Measurements from ENCODE around the gene SULT4A1.
"Not testable (repeated sequence)": the region's sequence is repeated elsewhere in the genome, so short reads cannot be mapped to it uniquely, and the experiment has no call there.

Gene SULT4A1, protein sequence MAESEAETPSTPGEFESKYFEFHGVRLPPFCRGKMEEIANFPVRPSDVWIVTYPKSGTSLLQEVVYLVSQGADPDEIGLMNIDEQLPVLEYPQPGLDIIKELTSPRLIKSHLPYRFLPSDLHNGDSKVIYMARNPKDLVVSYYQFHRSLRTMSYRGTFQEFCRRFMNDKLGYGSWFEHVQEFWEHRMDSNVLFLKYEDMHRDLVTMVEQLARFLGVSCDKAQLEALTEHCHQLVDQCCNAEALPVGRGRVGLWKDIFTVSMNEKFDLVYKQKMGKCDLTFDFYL

GRCh38 chr22:43862074-43862881 lies at the start of gene SULT4A1:
Gene SULT4A1 (minus strand): TSS chr22:43862513. CDS start chr22:43862382, 131 bp downstream.
- DNase-seq: no peak

GRCh38 chr22:43911351-43911750 lies 49.0 kb upstream of the SULT4A1 start:
- DNase-seq: no peak

- no peak for DNase-seq
Observed at GRCh38 chr22:43910178-43910695, 47.9 kb upstream of the SULT4A1 start.

GRCh38 chr22:43909708-43910107 lies 47.4 kb upstream of the SULT4A1 start:
- no peak for DNase-seq

GRCh38 chr22:43905681-43906080 lies 43.4 kb upstream of the SULT4A1 start:
- no peak for DNase-seq

GRCh38 chr22:43904412-43904811 lies 42.1 kb upstream of the SULT4A1 start:
- not testable (repeated sequence) for DNase-seq

DNA sequence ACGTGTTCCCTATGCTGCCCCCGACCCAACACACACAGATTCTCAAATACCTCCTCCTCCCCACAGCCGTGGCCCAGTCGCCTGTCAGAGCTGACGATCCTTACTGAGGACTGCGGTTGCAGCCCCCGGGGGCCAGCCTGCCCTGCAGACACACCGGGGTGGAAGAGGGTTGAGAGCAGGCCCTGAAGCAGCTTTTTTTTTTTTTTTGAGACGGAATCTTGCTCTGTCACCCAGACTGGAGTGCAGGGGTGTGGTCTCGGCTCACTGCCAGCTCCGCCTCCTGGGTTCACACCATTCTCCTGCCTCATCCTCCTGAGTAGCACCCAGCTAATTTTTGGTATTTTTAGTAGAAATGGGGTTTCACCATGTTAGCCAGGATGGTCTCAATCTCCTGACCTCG lies 40.7 kb upstream of the SULT4A1 start:
- DNase-seq: not testable (repeated sequence)

DNA sequence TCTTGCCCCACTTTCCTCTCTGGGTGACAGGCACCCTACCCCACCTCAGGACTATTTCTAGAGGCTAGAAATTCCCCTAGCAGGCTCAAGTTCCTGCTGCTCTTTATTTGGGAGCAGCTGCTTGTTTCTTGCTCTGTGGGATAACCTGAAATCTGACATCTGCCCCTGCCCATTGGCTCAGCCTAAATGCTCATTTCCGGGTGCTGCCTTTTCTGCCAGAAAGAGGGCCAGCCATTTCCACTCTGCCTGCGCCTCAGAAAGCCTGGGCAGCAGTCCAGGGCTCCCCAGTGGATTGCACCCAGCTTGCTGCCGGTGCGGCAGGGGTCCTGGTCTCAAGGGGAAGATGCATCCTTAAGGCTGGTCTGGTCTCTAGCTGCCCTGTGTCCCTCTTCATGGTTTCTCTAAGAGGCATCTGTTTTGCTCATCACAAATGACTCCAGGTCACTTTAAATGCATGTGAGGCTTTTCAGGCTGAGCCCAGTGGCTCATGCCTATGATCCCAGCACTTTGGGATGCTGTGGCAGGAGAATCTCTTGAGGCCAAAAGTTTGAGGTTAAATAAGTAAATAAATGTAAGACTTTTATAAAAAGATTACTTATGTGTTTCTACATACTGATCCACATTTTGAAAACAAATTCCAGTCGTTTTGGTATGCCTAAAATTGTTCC lies 39.8 kb upstream of the SULT4A1 start:
- DNase-seq: no peak

DNA sequence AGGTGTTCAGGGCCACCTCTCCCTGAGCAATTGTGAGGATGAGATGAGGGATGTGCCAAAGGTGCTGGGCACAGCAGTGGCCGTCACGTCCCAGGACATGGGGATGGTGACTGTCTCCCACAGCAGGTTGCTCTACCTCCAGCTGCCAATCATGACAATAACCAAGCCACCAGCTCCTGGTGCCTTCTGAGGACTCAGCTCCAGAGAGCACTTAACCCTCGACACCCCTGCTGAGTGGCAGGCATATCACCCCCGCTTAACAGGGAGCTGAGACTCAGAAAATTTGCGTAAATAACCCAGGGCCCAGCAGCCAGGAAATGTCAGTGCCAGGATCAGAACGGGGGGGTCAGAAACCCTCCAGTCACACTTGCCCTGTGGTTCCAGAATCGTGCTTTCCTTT lies 37.9 kb upstream of the SULT4A1 start:
- no peak for DNase-seq

GRCh38 chr22:43897751-43898261 lies 35.5 kb upstream of the SULT4A1 start:
- DNase-seq: no peak

- no peak for DNase-seq
Observed at GRCh38 chr22:43895986-43896645, 33.8 kb upstream of the SULT4A1 start.

DNA sequence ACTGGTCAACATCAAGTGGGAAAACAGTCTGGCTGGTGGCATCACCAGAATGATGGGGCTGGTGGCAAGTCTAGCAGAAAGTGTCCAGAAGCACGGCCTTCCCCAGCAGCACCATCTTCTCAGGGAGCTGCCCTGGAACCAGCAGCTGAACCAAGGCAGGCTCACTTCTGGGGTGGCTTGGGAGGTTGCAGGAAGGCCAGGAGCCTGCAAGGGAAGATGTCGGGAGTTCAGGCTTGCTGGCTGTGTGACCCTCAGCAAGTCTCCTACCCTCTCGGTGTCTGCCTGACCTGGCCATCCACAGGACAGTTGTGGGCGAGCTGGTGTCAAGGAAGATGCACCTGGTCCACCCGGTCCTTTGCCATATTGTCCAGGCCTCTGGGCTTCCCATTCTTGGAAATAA lies 31.8 kb upstream of the SULT4A1 start:
- no peak for DNase-seq

DNA sequence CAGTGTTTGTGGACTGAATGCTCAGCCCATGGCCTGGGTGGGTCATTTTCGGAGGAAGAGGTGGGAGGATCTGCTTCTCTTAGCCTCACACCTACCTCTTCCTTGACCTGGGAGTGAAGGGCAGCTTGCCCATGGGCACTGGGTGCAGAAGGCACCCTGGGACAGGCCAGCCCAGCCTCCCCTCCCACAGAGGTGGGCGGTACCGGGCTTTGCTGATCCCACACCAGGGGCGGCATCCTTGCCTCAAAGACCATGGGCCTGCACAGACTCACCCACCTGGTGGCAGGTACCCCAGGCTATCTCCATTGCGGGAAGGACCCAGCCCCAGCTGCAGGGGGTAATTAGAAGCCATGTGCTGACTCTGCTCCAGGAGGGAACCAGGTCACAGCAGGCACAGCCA lies 31.0 kb upstream of the SULT4A1 start:
- DNase-seq: no peak

DNA sequence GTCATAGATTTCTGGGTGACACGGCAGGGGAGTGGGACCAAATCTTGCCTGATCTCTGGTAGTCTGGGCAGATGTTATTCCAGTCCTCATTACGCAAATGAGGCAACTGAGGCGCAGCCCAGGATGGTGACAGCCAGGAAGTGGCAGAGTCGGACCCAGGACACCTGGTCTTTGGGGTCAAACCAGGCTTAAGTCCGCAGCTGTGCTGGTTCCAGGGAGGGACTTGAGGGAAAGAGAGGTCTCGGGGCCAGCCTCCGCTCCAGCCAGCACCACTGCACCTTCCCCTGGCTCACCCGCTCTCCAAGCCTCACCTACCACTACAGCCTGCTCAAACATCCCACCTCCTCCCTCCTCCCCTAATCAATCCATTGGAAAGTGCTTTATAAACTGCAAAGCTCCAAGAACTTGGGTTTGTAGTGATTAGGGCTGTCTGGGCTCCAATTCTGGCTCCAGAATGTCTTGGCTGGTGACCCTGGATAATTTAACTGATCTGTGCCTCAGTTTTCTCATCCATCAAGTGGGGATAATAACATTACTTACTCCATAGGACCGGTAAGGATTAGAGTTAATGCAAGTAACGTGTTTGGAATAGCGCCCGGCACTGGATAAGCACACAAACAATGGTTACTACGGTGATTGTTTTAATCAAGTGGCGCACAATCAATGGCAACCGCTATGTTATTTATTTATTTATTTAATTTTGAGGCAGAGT lies 30.0 kb upstream of the SULT4A1 start:
- DNase-seq: no peak

DNA sequence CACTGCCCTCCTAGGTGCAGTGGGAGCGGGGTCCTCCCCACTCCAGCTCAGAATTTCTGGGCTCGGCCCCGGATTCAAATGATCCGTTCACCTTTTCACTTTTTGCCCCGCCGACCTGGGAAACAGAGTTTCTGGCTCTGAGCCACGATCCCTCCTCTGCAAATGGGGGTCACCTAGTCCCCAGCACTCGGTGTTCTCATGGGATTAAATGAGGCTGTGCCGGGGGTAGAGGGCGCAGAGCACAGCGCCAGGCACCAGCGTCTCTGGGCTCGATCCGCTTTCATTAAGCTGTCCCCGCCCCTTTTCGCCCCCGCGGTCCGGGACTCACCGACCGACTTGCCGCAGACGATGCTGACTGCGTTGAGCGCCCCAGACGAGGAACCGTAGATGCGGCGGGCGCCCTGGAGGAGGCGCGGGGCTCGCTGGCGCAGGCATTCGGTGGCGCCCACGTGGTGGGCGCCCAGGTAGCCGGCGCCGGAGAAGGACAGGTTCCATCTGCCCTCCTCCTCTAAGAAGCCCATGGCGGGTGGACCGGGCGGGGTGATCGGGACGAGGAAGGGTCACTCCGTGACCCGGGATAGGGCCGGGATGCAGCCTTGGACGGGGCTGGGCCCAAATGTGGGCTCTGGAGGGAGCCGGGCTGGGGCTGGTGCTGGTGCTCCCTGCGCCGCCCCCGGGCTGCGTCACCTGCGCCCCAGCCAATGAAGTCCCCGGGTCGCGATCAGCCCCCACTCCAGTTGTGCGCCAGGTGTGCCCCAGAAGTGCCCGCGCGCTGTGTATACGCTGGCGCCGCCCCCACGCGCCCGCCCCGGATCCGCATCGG lies 29.3 kb upstream of the SULT4A1 start, which contains the start of gene PNPLA5:
PNPLA5 (minus strand) TSS at position 654 of the 823 bp plus-strand sequence; CDS start at position 521, 133 bp downstream.
- DNase-seq: no peak

DNA sequence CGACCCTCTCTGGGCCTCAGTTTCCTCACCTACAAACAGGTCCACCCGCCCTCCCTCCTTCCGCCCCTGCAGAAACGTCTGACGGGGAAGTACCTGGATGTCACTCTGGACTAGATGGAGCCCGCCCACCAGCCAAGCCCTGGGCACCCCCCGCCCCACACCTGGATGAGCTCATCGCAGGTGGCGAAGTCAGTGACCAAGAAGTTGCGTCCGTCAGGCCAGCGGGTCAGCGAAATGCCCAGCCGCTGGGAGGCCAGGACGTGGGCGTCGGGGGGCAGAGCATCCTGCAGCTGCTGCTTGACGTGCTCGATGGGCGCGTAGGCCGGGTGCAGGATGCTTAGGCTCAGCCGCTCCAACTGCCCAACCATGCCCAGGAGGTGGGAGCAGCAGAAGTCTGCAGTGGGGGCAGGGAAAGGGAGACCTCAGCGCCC lies 28.6 kb upstream of the SULT4A1 start:
- no peak for DNase-seq

- no peak for DNase-seq
Observed at GRCh38 chr22:43889860-43890253, 27.5 kb upstream of the SULT4A1 start.

GRCh38 chr22:43889201-43889859 lies 27.0 kb upstream of the SULT4A1 start:
- no peak for DNase-seq

DNA sequence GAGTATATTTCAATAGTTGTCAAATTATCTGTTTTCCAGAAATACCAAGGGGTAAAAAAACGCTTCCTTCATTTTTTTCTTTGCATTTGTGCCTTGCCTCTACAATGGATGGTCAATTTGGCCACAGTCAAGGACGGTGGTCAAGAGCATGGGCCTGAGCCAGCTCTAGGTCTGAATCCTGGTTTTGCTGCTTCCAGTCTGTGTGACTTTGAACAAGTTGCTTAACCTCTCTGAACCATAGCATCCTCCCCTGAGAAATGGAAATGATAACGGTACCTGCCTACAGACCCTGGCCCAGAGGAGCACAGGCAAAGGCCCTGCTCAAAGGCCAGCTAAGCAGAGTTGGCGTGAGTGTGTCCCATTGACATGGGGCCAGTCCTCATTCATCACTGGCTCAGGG lies 26.4 kb upstream of the SULT4A1 start:
- no peak for DNase-seq

DNA sequence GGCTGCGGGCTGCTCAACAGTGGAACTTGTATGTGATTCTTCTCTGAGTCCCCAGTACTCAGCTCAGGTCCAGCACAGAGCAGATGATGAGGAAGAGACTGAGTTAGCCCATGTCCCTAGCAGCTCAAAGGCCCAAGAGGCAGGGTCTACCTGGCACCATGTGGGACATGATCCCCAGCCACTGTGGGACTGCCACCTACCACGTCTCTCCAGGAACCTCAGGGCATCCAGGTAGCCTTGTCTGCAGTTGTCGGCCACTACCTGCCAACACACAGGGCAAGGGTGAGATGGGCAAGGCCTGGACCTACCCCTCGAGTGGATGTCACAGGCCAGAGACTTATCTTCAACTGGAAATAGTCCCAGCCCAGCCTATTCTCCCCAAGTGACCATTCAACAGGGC lies 25.1 kb upstream of the SULT4A1 start:
- no peak for DNase-seq
